ENCODE results near the gene DPPA2.
A peak's percentile ranks its signal among the peaks of the same experiment; 100 is the strongest.

DPPA2 gene

DNA sequence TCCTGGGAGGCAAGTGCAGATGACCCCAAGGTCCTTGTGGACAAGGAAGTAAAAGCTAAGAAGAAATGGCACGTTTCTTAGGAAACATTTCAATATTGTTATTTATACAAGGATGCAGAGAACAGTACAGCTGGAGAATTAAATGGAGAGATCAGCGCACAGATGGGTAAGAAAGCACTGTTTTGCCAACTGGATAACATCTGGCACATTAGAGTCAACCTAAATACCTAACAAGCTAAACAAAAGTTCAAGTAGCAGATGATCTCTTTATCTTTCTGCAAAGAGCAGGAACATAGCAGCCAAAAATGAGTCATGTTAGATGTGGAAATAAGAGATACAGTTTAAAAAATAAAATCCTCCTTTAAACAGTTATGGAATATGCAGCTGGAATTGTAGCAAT lies 36.7 kb upstream of the DPPA2 start:
- no peak overlapping the region for H3K4me3 ChIP-seq (ENCODE audit: low read depth, low read length)
- TF ChIP-seq, protein P1, sequence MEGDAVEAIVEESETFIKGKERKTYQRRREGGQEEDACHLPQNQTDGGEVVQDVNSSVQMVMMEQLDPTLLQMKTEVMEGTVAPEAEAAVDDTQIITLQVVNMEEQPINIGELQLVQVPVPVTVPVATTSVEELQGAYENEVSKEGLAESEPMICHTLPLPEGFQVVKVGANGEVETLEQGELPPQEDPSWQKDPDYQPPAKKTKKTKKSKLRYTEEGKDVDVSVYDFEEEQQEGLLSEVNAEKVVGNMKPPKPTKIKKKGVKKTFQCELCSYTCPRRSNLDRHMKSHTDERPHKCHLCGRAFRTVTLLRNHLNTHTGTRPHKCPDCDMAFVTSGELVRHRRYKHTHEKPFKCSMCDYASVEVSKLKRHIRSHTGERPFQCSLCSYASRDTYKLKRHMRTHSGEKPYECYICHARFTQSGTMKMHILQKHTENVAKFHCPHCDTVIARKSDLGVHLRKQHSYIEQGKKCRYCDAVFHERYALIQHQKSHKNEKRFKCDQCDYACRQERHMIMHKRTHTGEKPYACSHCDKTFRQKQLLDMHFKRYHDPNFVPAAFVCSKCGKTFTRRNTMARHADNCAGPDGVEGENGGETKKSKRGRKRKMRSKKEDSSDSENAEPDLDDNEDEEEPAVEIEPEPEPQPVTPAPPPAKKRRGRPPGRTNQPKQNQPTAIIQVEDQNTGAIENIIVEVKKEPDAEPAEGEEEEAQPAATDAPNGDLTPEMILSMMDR (IDR thresholded peaks at IDR 0.05; ENCODE audit: low read depth, low read length): no peak
- in situ Hi-C loops (cut with HindIII; ENCODE audit: low sequenced_read_pairs): no loop called here
- no peak for DNase-seq (ENCODE audit: low read depth, low spot score)

DNA sequence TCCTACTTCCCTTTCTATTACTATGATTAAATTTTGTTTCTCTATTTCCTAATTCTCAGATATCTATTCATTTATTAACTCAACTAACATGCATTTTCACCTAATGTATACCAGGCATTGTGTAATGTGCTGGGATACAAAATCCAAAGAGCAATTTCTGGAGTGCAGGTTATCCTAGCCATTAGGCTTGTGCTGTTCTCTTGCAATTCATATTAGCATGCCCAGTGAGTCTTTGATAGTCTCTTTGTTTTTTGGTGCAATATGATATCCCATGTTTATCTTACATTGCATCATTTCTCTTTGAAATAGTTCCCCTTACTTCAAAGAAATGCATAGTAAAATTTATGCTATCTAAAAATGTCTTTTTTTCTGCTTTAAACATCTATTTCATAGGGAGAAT lies 34.9 kb upstream of the DPPA2 start:
- TF ChIP-seq, protein P1 (IDR thresholded peaks at IDR 0.05; ENCODE audit: low read depth, low read length): no peak
- DNase-seq (ENCODE audit: low read depth, low spot score): no peak
- no peak overlapping the region for H3K4me3 ChIP-seq (ENCODE audit: low read depth, low read length)
- in situ Hi-C loops (cut with HindIII; ENCODE audit: low sequenced_read_pairs): no loop called here

DNA sequence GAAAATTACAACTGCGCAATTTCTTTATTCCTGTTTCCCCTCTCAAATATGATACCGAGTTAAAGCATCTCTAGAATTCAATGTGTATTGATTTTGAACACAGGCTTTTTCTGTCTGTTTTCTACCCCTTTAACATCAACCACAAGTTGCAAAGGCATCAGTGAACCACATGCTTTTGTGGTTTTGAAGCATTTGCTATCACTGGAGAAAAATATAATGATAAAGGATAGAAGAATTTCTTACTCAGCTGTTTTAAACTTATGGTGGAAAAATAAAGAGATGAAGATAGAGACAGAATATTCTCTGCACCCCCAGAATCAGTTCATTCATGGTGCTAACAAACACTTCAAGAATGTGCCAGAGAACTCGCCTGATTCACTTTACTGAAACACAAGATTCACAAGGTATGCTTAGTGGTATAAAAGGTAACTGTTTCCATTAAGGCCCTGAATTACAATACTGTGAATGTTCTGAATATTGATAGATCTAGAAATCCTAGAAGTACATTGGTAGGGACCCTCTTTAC lies 30.5 kb upstream of the DPPA2 start:
- in situ Hi-C loops (cut with HindIII; ENCODE audit: low sequenced_read_pairs): no loop called here
- peak; percentile 63 for DNase-seq (ENCODE audit: low read depth, low spot score)
- TF ChIP-seq, protein P1 (IDR thresholded peaks at IDR 0.05; ENCODE audit: low read depth, low read length): no peak
- no peak overlapping the region for H3K4me3 ChIP-seq (ENCODE audit: low read depth, low read length)

DNA sequence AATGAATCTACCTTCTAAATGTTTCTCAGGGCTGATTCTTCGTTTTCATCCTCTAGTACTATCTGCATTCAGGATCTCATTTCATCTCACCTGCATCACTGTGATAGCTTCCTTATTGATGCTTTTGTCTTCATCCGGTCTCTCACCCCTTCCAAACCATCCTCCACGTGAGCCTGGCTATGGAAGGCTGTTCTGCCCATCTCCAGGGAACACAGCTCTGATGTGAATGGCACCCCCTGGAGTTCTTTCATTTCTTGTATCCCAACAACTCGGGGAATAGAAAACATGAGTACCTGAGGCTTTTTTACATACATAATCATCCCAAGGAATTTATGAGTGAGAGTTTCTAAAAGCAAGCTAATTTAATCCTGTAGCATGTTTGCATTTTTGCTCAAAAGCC lies 29.8 kb upstream of the DPPA2 start:
- DNase-seq (ENCODE audit: low read depth, low spot score): no peak
- in situ Hi-C loops (cut with HindIII; ENCODE audit: low sequenced_read_pairs): no loop called here
- TF ChIP-seq, protein P1 (IDR thresholded peaks at IDR 0.05; ENCODE audit: low read depth, low read length): no peak
- no peak overlapping the region for H3K4me3 ChIP-seq (ENCODE audit: low read depth, low read length)

DNA sequence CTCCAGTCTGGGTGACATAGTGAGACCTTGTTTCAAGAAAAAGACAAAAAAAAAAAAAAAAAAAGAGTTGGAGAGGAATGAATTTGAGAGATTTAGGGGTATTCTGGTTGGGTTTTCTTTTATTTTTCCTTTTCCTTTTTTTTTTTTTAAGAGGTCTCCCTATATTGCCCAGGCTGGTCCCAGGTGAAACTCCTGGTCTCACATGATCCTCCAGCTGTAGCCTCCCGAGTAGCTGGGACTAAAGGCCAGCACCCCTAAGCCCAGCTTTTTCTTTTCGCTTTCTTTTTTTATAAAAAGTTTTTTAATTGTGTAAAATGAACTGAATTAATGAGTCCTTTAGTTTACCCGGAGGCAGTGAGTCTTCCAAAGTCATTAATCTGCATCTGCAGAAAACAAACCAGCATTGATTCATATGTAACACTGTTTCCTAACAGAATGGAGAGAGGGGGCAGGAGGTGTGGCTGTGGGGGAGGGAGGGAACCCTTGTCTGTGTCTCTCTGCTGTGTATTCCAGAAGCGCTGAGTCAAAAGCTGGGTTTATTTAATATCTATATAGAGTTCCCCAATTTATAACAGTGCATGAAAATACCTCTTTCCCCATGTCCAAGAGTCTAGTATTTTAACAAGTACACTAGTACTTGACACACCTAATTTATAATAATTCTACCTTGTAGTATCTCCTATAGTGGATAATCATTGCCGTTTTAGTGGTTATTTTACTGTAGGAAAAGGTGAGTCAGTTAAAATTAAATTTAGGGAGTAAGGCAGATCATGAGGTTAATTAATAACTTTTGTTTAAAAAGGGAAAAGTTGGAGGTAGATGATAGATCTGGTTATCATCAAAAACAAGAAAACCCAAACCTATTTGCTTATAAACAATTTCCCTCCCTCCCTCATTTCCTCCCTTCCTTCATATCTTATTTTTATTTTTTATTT lies 23.7 kb upstream of the DPPA2 start:
- in situ Hi-C loops (cut with HindIII; ENCODE audit: low sequenced_read_pairs): no loop called here
- DNase-seq (ENCODE audit: low read depth, low spot score): no peak
- H3K4me3 ChIP-seq (ENCODE audit: low read depth, low read length): no peak overlapping the region
- TF ChIP-seq, protein P1 (IDR thresholded peaks at IDR 0.05; ENCODE audit: low read depth, low read length): no peak

DNA sequence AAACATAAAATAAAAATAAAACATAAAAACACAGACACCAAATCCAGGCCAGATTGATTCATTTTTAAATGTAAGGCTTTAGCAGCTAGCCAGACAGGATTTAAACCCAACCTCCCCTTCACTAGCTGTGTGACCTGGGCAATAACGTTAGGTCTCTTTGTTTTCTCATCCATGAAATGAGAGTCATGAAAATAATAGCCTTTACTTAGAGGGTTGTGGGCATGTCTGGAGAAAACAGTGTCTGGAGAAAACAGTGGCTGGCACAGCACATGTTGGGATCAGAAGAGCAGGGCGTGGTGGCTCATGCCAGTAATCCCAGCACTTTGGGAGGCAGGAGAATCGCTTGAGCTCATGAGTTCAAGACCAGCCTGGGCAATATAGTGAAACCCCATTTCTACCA lies 22.9 kb upstream of the DPPA2 start:
- in situ Hi-C loops (cut with HindIII; ENCODE audit: low sequenced_read_pairs): no loop called here
- TF ChIP-seq, protein P1 (IDR thresholded peaks at IDR 0.05; ENCODE audit: low read depth, low read length): no peak
- H3K4me3 ChIP-seq (ENCODE audit: low read depth, low read length): no peak overlapping the region
- no peak for DNase-seq (ENCODE audit: low read depth, low spot score)

Data from astrocyte of the spinal cord (primary cell).